Smooth muscle cell (in vitro differentiated cells): ENCODE data around the gene UGCG. TPM values are rescaled to one million over a fixed set of nuclear protein-coding genes. Genes with fewer than 3 reads are reported as not detected.

ENCODE experiments used
- DNase-seq: peaks from one replicate; lab custom pipeline; 2025; ENCODE audit not compliant: unreplicated experiment; lab: John Stamatoyannopoulos, UW
- H2AFZ ChIP-seq: fragments of 200-600 bp; sonication (generic); 2 replicates; pipeline ENCODE4 v1.6.0; 2016; ENCODE audit warnings: antibody characterized with exemption, low read depth, mild to moderate bottlenecking
- H3F3A ChIP-seq: fragments of 200-600 bp; sonication (generic); 2 replicates; pipeline ENCODE4 v1.6.0; 2017; ENCODE audit warnings: antibody characterized with exemption, low read depth
- H3K27ac ChIP-seq: fragments of 200-600 bp; sonication (generic); 2 replicates; pipeline ENCODE4 v1.5.1; 2016; ENCODE audit warnings: low read depth, mild to moderate bottlenecking
- H3K27me3 ChIP-seq: fragments of 200-600 bp; sonication (generic); 2 replicates; pipeline ENCODE4 v1.6.1; 2016; ENCODE audit warnings: low read depth, mild to moderate bottlenecking
- H3K36me3 ChIP-seq: fragments of 200-600 bp; sonication (generic); 2 replicates; pipeline ENCODE4 v1.5.1; 2016; ENCODE audit warnings: low read depth
- H3K4me1 ChIP-seq: fragments of 200-600 bp; sonication (generic); 2 replicates; pipeline ENCODE4 v1.5.1; 2016; ENCODE audit warnings: low read depth
- H3K4me2 ChIP-seq: fragments of 200-600 bp; sonication (generic); 2 replicates; pipeline ENCODE4 v1.6.0; 2016; ENCODE audit warnings: mild to moderate bottlenecking
- H3K4me3 ChIP-seq: fragments of 200-600 bp; sonication (generic); 2 replicates; pipeline ENCODE4 v1.5.1; 2016; ENCODE audit warnings: mild to moderate bottlenecking
- H3K79me2 ChIP-seq: fragments of 200-600 bp; sonication (generic); 2 replicates; pipeline ENCODE4 v1.6.0; 2016; ENCODE audit warnings: low read depth, mild to moderate bottlenecking
- H3K9ac ChIP-seq: fragments of 200-600 bp; sonication (generic); 2 replicates; pipeline ENCODE4 v1.6.0; 2016; ENCODE audit warnings: low read depth
- H3K9me3 ChIP-seq: fragments of 200-600 bp; sonication (generic); replicated peaks from 2 replicates; pipeline ENCODE4 v1.5.1; 2016; ENCODE audit warnings: low read depth
- H4K20me1 ChIP-seq: fragments of 200-600 bp; sonication (generic); 2 replicates; pipeline ENCODE4 v1.6.0; 2016; ENCODE audit warnings: low read depth
- CTCF ChIP-seq: fragments of 200-600 bp; sonication (generic); IDR thresholded peaks from 2 replicates; pipeline ENCODE4 v1.5.1; 2017; ENCODE audit warnings: borderline replicate concordance, mild to moderate bottlenecking, antibody characterized with exemption; ENCODE audit not compliant: insufficient read depth, poor library complexity, severe bottlenecking
- WGBS: methylation state at CpG from one replicate; pipeline ENCODE4 v1.1.7; 2016; ENCODE audit warnings: low lambda C conversion rate; 5-methylcytosine and 5-hydroxymethylcytosine counted together
- polyA plus RNA-seq: library from polyadenylated mRNA; unstranded; fragments of >200 nt; fragmentation: Nextera tagmentation; extraction: Ambion mirVana; gene quantifications from 2 replicates; pipeline ENCODE4 v1.2.1, GENCODE V29; 2016
- total RNA-seq: library from RNA; depleted of rRNA; stranded (reverse); fragments of >200 nt; gene quantifications from 2 replicates; pipeline ENCODE4 v1.2.3, GENCODE V29; 2014

UGCG gene
- total and polyA plus RNA-seq, 2 experiments from 2014 or later = 21.3 to 34.0 TPM

GRCh38 chr9:111924281-111924680 is 27.7 kb downstream of the UGCG start:
- H3K36me3 ChIP-seq = peaks cover 7% of the 10 kb centered on the region
- H3K9ac ChIP-seq = no peak overlapping the region
- H4K20me1 ChIP-seq = peaks cover 41% of the 10 kb centered on the region
- no peak for DNase-seq
- TF ChIP-seq CTCF = no peak
- no peak overlapping the region for H3K4me2 ChIP-seq
- H2AFZ ChIP-seq = no peak overlapping the region
- H3F3A ChIP-seq = no peaks in the 10 kb centered on the region
- peaks cover 33% of the 10 kb centered on the region for H3K79me2 ChIP-seq
- no peaks in the 10 kb centered on the region for H3K9me3 ChIP-seq
- H3K27me3 ChIP-seq = no peaks in the 10 kb centered on the region
- no peak overlapping the region for H3K27ac ChIP-seq
- H3K4me1 ChIP-seq = no peaks in the 10 kb centered on the region
- no peak overlapping the region for H3K4me3 ChIP-seq

- Histone ChIP-seq H3K36me3 (peaks cover 7% of the 10 kb centered on the region), H3K9me3 (no peaks in the 10 kb centered on the region), H3K9ac (no peak overlapping the region), H4K20me1 (peaks cover 34% of the 10 kb centered on the region), H3F3A (no peaks in the 10 kb centered on the region), H2AFZ (no peak overlapping the region), H3K27me3 (no peaks in the 10 kb centered on the region), H3K4me1 (no peaks in the 10 kb centered on the region), H3K4me2 (no peak overlapping the region), H3K4me3 (no peak overlapping the region), H3K79me2 (peaks cover 26% of the 10 kb centered on the region), H3K27ac (no peak overlapping the region)
- 88% methylated on average over 7 of the region's 7 CpGs for WGBS
- TF ChIP-seq CTCF = no peak
- DNase-seq = no peak
Observed at GRCh38 chr9:111925017-111925770, 28.6 kb downstream of the UGCG start.

- H3K4me1 ChIP-seq = no peaks in the 10 kb centered on the region
Observed at GRCh38 chr9:111925784-111926183, 29.2 kb downstream of the UGCG start.

More at GRCh38 chr9:111925784-111926183, 29.2 kb downstream of the UGCG start:
- Histone ChIP-seq H3K9me3 (no peaks in the 10 kb centered on the region), H3F3A (no peaks in the 10 kb centered on the region), H2AFZ (no peak overlapping the region), H3K27me3 (no peaks in the 10 kb centered on the region), H3K9ac (no peak overlapping the region), H3K79me2 (peaks cover 20% of the 10 kb centered on the region), H3K36me3 (peaks cover 7% of the 10 kb centered on the region), H3K4me2 (no peak overlapping the region), H3K27ac (no peak overlapping the region), H3K4me3 (no peak overlapping the region), H4K20me1 (peaks cover 28% of the 10 kb centered on the region)
- TF ChIP-seq CTCF = no peak
- no peak for DNase-seq
- WGBS = 94% methylated on average over 2 of the region's 2 CpGs
